ENCODE measurements around the gene DNAJC1. TPM values are rescaled to one million over a fixed set of nuclear protein-coding genes. Genes with fewer than 3 reads are reported as not detected.

DNAJC1 gene
- total RNA-seq, 1 experiment from 2014 or later: 26.5 TPM

DNA sequence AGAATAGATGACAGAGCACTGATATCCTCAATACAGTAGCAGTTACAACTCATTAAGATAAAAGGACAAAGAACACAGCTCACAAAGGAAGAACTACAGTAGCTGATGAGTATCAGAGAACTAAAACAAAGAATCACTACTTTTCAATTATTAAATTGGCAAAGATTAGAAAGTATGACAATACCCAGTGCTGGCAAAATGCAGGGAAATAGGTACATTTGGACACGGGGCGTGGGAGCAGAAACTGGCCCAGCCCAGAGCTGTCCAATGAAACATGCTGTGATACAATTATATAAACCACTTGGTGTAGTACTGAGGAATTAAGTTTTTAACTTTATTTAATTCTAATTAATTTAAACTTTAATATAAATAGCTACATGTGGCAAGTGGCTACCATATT, 243.2 kb downstream of the DNAJC1 start:
- DNase-seq (ENCODE audit: low read depth): no peak

DNA sequence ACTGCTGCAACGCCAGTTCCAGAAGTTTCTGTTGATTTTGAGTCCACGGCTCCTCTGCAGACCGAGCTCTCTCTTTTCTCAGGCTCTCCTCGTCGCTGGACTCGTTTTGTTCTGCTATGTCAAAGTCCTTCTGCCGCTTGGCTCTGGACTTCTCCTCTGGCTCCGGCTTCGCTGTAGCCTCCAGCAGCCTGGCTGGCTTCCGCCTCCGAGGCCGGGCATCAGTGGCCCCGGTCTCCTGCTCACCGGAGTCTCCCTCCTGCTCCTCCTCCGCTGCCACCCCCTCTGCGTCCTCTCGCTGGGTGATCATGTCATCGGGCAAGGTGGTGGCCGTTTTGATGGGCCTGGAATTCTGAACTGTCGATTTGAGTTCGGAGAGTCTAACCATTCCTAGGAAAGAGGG, 244.3 kb downstream of the DNAJC1 start:
- DNase-seq (ENCODE audit: low read depth): no peak

DNA sequence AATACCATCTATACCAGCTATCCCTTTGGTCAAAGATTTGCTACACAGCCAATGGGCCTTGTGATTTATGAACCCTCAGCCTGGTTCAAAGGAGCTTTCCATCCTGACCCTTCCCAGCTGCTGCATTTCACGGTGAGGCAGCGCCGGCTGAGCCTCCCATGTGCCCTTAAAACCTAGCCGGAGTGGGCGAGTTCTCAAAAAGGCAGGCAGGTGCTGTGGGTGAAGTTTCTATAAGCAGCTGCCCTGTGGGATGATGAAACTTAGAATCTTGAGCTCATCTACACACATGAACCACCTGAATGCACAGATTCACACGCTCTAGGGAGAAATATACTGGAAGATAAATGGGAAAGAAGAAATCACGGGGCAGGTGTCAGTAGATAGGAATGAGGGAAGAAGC, 244.8 kb downstream of the DNAJC1 start:
- DNase-seq (ENCODE audit: low read depth): no peak

DNA sequence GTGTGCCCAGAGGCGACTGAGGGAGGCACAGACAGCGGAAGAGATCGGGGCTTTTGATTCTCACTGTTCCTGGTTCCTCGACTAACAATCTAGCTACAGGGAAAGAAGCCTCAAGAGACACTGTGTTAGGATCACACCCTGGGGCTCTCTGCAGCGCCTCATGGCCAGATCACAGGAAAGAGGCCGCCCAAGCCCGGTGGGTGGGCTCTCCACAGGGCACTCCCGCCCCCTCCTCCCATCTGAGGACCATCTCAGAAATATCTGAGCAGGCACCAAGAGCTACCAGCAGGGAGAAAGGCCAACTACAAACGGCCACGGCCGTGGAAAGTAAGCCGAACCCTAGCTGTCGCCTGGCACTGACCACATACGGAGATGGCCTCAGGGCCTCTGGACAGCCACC, 245.3 kb downstream of the DNAJC1 start:
- no peak for DNase-seq (ENCODE audit: low read depth)

DNA sequence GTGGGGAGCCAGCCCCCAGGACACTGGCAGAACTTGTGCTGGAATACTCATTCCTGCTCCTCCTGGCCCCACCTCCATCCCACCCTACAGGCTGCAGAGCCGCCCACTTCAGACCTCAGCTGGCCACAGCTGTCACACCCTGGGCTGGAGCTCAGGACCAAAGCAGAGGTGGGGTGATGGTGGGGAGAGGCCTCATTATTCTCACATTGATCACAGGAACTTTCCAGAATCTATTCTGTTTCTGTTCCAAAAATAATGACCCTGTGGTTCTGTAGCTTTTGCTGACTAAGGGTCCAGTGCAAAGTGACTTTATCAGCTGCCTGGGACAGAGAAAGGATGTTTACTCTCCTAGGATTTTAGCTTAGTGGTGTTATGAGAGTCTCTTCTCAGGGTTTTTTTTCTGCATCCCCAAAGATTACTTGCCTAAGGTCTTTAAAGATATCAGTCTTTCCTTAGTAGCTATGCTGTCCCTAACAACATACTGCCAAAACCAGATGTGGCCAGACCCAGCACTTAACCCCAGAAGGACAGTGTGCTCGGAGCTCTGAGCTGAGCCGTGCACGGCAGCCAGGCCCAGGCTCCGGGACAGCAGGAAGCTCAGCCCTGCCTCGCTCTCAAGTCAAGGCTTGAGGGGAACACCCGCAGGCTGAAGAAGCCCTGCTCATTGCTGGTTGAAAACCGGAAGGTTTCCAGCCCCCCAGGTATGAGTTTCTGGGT, 246.2 kb downstream of the DNAJC1 start:
- DNase-seq (ENCODE audit: low read depth): no peak

DNA sequence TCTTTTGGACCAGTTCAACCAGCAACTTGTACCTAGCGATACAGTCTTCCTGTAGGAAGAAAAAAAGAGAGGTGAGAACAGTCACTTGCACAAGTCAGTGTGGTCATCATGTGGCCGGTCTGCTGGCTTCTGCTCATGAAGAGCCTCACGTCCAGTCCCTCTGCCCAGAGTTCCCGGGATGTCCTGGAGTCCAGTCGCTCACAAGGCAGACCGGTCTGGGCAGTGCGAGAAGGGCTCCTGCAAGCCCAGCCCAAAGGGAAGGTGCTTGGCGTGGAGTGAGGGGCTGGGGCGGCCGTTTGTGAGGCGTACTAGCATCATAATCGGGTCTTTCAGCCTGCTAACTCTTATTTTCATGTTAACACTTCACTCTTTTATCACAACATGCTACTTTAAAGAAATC, 246.8 kb downstream of the DNAJC1 start:
- no peak for DNase-seq (ENCODE audit: low read depth)

DNA sequence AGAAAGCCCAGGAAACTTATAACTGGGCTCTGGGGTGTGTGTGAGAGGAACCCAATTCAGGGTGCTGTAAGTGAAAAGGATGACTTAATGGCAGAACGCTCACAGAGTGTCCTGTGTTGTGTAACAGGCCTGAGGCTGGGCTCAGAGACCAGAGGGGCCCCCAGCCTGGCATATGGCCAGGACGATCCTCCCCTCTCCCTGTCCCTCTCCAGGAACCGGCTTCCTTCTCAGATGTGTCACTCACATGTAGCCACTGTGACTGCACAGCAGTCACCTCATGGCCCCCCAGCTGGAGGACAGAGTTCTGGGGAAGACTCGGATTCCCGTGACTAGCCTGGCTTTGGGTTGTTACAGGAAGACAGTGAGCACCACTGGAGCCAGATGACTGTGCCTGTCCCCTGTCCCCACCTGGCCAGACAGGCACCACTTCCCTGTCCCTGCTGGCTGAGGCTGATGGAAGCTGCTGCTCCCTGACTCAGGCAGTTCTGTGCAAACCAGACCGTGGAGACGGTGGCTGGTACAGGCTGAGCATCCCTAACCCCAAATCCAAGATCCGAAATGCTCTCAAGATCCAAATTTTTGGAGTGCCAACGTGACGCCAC, 249.0 kb downstream of the DNAJC1 start:
- DNase-seq (ENCODE audit: low read depth): no peak

DNA sequence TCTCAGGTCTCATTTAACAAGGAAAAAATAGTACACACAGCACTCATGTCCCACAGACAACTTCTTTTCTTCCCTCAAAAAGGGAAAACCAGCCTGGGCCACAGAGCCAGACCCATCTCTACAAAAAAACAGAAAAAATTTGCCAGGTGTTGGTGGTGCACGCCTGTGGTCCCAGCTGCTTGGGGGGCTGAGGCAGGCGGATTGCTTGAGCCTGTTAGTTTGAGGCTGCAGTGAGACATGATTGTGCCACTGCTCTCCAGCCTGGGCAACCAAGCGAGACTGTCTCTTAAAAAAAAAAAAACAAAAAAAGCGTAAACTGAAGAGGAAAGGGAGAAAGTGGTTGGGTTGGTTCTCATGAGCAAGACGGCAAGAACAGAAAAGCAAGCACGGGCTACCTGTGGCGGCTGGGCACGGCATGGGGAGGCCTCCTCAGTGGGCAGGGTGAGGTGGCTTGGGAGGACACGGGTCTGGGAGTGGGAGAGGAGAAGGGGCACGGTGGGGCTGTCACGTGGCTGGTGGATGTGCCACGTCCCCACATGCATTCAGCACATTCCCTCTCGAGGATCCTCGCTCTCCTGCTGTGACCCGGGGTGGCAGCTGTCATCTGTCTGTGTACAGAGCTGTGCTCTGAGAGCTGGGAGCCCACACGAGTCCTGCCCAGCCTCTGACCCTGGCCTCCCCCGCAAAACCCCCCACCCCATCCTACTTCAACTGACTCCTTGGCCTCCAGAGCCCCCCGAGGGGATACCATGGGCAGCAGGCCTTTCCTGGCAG, 249.8 kb downstream of the DNAJC1 start:
- no peak for DNase-seq (ENCODE audit: low read depth)

DNA sequence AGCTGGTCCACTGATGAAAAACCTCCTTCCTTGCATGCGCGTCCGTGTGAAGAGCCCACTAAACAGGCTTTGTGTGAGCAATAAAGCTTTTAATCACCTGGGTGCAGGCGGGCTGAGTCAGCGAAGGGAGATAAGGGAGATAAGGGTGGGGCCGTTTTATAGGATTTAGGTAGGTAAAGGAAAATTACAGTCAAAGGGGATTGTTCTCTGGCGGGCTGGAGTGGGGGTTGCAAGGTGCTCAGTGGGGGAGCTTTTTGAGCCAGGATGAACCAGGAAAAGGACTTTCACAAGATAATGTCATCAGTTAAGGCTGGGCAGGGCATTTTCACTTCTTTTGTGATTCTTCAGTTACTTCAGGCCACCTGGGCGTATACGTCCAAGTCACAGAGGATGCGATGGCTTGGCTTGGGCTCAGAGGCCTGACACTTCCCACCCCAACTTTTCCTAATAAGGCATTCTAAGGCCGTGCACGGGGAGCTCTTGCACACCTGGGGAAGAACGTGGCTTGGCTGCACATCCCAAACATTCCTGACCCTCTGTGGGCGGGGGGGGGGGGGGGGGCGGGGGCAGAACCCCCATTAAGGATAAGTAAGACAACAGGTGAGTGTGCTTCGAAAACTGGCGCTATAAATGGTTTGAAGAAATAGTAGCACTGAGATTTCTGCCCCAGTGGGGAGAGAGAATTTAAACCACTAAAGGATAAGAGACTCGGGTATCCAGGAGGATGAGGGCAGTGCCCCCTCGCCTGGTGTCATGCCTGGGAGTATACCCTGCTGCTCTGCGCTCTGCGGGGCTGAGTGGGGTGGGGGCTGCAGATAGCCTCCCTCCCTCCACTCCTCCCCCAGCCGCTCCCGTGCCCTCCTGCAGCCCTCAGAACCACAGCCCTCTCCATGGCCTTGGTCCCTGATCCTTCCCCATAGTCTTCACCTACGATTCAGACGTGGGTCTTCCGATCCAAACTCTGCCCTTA, 251.9 kb downstream of the DNAJC1 start:
- DNase-seq (ENCODE audit: low read depth): no peak

DNA sequence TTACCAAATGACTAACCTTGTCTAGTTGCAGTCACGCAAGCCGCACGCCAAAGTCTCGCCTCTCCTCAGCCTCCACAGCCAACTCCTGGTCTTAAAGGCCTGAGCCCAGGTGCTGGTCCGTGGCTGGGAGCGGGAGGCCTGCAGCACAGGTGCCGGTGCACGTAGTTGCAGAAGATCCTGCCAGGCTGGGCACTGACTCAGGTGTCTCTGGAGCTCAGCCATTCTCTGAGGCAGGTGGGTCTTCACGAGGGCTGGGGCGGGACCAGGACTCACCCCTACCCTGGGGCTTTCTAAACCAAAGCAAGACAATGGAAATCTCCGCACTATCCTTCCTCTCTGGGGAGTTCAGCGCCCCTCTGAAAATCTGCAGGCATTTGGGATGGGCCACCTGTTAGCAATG, 253.1 kb downstream of the DNAJC1 start:
- no peak for DNase-seq (ENCODE audit: low read depth)

DNA sequence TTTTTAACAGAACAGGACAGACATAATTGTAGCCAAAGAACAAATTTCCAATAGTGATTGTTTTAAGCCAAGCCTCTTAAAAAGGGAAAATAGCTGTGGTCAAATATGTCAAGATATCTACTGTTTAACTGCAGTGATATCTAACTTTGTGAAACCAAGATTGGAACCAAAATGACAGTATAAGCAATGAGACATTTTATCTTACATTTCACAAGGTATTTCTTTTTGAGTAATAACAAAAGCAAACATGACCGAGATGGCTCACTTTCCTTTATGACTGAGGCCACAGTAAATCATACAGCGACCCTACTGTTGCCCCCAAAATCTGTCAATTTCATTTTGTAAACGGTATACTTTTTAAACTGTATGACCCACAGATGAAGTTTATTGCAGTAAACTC, 253.7 kb downstream of the DNAJC1 start:
- no peak for DNase-seq (ENCODE audit: low read depth)

DNA sequence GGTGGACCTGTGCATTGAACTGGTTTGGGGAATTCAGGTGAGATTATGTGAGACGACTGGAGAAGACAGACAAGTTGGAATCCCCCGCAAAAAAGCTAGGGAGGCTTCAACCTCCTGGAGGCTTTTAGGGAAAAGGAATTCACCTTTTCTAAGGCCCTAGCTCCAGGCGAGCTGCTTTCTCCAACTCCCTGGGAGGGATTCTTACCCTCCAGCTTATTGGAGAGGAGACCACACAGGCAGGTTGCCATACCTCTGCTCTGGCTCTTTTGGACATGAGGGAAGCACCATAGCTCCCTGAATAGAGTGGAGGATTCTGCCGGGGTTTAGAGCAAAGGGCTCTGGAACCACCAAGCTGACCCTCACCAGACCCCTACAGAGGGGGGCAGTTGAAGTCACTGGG, 255.7 kb downstream of the DNAJC1 start:
- DNase-seq (ENCODE audit: low read depth): no peak

DNA sequence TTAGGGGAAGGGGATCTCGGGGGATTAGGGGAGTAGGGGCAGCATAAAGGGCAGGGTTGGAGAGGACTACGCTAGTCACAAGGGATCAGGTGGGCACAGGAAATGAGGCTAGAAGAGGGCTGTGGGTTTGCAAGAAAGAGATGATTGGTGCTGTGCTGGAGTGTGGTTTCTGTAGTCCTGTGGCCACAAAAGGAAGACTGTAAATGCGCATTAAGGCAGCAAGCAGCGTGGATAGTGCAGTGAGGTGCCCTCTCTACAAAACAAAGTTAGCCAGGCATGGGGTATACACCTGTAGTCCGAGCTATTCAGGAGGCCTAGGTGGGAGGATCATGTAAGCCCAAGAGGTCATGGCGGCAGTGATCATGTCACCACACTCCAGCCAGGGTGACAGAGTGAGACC, 257.4 kb downstream of the DNAJC1 start:
- no peak for DNase-seq (ENCODE audit: low read depth)

DNA sequence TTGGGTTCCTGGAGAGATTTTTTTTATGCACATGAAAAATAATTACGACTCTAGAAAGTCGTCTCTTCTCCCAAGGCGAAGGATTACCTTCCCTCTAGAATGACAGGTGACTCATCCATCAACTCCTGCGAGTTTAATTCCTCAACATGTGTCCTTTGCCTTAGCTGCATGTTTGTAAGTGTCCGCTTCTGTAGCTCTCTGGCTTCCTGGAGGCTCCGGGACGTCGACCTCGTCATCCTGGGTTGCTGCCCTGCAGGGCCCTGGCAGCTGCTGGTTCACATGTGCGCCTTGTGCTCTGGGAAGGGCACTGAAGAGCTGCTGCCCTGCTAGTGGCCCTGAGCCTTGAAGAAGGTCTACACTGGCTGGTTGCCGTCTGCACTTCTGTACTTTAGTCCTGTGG, 259.3 kb downstream of the DNAJC1 start:
- no peak for DNase-seq (ENCODE audit: low read depth)

DNA sequence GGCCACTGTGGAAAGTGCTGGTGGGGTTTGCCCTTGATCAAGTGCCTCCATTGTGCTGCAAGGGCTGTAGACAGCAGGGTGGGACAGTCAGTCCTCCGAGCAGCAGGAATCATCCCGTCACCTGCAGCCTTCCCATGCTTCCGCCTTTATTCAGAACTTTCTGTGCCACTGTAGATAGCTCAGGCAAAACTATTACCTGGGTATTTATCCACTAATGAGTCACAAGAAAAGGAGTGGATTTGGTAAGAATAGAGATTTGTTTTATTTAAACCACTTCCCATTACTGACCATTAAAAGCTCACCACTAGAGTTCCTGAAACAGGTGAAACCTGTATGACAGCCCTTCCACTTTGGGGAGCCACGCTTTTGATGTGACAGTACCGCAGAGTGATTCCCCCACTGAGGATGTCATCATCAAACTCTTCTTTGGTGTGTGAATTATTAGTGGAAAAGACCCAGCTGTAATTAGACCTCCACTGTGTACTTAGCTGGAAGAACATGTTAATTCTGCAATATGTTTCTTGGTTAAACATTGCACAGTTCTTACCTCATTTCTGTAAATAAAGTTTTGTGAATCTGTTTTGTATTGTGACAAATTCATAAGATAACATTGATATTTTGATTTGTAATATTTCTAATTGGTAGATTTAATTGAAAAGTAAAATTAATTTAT, 260.7 kb downstream of the DNAJC1 start:
- DNase-seq (ENCODE audit: low read depth): no peak

DNA sequence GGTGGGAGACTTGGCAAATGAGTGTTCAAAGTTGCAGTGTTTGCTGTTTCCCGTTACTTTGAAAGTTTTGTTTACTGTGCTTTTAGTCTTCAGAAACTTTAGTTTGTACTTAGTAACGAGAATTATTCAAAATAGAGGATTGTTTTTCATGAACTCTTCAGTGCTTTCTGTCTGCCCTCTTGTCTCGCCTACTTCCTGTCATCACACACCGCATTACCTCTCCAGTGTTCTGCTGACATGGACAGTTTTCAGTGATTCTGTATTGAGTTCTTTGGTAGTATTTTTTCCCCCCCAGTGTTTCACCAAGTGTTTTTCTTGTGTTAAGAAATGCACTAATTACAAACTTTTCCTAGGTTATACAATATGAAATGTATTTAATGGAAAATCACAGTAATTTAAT, 262.5 kb downstream of the DNAJC1 start:
- DNase-seq (ENCODE audit: low read depth): no peak

DNA sequence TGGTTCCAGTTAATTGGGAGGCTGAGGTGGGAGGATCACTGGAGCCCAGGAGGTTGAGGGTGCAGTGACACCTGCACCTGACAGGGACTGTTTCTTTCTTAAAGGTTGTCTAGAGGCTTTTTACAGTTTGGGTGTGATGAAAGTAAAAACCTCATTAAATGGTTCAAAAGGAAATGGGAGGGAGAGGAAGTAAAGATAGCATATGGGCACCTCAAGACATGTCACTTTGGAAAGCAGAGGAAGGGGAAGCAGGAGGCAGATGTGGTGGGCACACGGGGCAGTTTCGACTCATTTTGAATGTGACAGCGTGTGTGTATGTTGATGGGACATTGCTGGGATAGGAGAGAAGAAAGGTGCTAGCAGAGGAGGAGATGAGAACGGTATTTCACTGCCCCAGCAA, 266.4 kb downstream of the DNAJC1 start:
- DNase-seq (ENCODE audit: low read depth): no peak

DNA sequence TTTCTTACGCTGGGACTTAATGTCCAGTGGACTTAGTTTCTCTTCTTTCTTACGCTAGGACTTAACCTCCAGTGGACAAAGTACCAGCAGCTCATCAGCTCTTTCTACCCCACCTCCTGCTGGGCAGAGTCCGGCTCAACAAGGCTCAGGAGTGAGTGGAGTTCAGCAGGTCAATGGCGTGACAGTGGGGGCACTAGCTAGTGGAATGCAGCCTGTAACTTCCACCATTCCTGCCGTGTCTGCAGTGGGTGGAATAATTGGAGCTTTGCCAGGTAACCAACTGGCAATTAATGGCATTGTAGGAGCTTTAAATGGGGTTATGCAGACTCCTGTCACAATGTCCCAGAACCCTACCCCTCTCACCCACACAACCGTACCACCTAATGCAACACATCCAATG, 269.8 kb downstream of the DNAJC1 start:
- DNase-seq (ENCODE audit: low read depth): no peak

DNA sequence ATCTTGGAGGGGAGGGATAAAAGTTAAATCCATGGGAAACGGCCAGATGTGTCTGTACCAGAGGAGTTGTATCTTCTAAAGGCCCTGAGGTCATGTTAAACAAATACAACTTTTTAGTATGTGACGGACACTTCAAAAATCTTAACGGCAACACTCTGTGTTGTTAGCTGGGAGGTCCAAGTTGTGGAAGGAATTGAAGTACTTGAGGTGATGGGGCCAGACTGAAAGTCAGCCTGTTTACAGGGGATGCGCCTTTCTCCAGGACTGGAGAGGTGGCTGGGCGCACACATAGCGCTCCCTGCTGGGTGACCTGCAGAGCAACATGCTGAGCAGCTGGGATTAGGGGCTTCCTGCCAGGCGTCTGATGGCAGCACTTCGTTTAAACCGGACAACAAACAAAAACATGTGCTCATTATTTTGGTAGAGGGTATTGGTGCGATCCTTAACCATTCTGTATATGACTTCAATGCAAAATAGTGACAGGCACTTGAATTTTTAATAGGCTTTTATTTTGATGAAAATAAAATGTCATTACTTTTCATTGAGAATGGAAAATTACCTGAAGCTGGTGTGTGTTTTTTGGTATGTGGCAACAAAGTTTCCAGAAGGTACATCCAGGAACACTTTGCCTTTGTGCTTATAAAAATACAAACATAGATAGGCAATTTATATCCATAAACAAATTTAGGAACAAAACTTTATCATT, 271.3 kb downstream of the DNAJC1 start:
- DNase-seq (ENCODE audit: low read depth): peak; percentile 38

DNA sequence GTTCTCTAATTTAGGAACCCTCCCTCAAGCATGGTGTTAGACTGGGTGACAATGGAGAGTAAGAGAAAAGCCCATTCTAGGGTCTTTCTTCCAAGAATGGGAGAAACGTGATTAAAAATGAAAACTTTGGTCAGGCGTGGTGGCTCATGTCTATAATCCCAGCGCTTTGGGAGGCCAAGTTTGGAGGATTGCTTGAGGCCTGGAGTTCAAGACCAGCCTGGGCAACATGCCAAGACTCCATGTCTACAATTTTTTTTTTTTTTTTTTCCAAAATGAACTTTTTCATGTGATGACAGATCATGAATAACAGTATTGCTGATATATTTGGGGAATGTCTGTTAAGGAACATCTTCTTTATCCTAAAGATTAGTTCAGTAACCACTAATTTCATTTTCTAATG, 274.9 kb downstream of the DNAJC1 start:
- no peak for DNase-seq (ENCODE audit: low read depth)
